ENCODE results near the gene CASP9. TPM values are rescaled to one million over a fixed set of nuclear protein-coding genes. Genes with fewer than 3 reads are reported as not detected.
"Not testable (repeated sequence)": the region's sequence is repeated elsewhere in the genome, so short reads cannot be mapped to it uniquely, and the experiment has no call there.

CASP9 gene
- total and polyA plus RNA-seq, 2 of the 13 experiments (the other 11 are each of a cell fraction or from before 2014, with no cell fraction given), result 8.5 to 11.5 TPM

DNA sequence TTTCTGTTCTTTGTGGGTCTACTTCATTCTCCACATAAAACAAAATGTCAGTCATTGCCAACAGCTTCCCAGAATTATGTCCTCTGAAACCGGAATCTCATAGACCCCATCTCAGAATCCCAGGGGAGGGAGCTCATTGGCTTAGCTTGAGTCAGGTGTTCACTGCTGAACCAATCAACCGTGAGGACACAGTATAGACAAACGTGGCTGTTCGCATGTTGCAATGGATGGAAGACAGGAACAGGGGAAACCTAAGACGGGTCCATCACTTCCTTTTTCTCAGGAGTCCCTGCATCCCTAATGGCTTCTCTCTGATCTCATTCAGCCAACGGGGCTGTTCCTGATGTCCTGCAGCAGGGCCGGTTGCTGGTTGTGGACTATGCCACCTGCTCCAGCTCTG lies 58.3 kb downstream of the CASP9 start:
- POLR2A ChIA-PET, result no interaction called here
- no peaks in the 10 kb centered on the region for H3K79me2 ChIP-seq (ENCODE audit: insufficient read depth, low read length)
- H3K4me1 ChIP-seq (ENCODE audit: insufficient read depth, low read length), result peaks cover 21% of the 10 kb centered on the region
- H2AFZ ChIP-seq (ENCODE audit: low read length), result no peak overlapping the region
- CTCF ChIA-PET (ENCODE audit: low intra/inter-chr PET ratio, low total read pairs), result no interaction called here
- peaks cover 0 to 5% of the 10 kb centered on the region in 2 experiments; a peak in 2 of 5 replicates for H3K27me3 ChIP-seq (ENCODE audit: control insufficient read depth in 1 of 2, insufficient read depth in 2 of 2, low read length in 2 of 2)
- 54% methylated on average over 5 of the region's 7 CpGs for WGBS (ENCODE audit: low lambda C conversion rate)
- no peak overlapping the region for H3K9ac ChIP-seq (ENCODE audit: insufficient read depth, low read depth, low read length)
- no peak overlapping the region for H3K4me2 ChIP-seq (ENCODE audit: low read depth, low read length)
- TF ChIP-seq GATAD2A (CRISPR knock-in tag; IDR thresholded peaks at IDR 0.05), result no peak
- TF ChIP-seq NFYC (CRISPR knock-in tag; IDR thresholded peaks at IDR 0.05), result 0 out of 2 replicates have a peak, but pooled peaks have one; percentile 21
- TF ChIP-seq ZBTB20 (CRISPR knock-in tag; IDR thresholded peaks at IDR 0.05; ENCODE audit: borderline replicate concordance, low read depth), result no peak
- no peaks in the 10 kb centered on the region for H3K9me3 ChIP-seq (ENCODE audit: low read length)
- DNase-seq (ENCODE audit: low spot score), result no peak
- intact Hi-C loops (cut with micrococcal nuclease; ENCODE audit: unreplicated experiment) (no loop called here), in situ Hi-C loops (cut with HindIII; ENCODE audit: extremely low pct_ligation_motif_present, low pct_unique_long_range_greater_than_20kb) (no loop called here)
- H3K27ac ChIP-seq (ENCODE audit: extremely low read length, insufficient read depth, low read length), result no peak overlapping the region
- ATAC-seq, result no peak
- H3K4me3 ChIP-seq (replicated peaks in 1 of 3; ENCODE audit: insufficient read depth in 1 of 3, low read depth in 2 of 3, low read length in 3 of 3), result no peak overlapping the region
- no peaks in the 10 kb centered on the region for H4K20me1 ChIP-seq (ENCODE audit: insufficient read depth, low read length)
- no TSS peak for BruUV-seq (replicated peaks)
- H3K36me3 ChIP-seq (replicated peaks in 1 of 2; ENCODE audit: control insufficient read depth in 1 of 2, insufficient read depth in 2 of 2, low read length in 2 of 2), result no peaks in the 10 kb centered on the region
- no peak for FAIRE-seq

- in situ Hi-C loops (cut with HindIII; ENCODE audit: extremely low pct_ligation_motif_present, low pct_unique_long_range_greater_than_20kb); CTCF ChIA-PET (ENCODE audit: low intra/inter-chr PET ratio, low total read pairs); H3K27me3 ChIP-seq (ENCODE audit: control insufficient read depth in 1 of 2, insufficient read depth in 2 of 2, low read length in 2 of 2); H3K79me2 ChIP-seq (ENCODE audit: insufficient read depth, low read length); H3K4me3 ChIP-seq (replicated peaks in 1 of 3; ENCODE audit: insufficient read depth in 1 of 3, low read depth in 2 of 3, low read length in 3 of 3); POLR2A ChIA-PET; ATAC-seq; H3K4me2 ChIP-seq (ENCODE audit: low read depth, low read length); H2AFZ ChIP-seq (ENCODE audit: low read length); H3K27ac ChIP-seq (ENCODE audit: extremely low read length, insufficient read depth, low read length); H3K9ac ChIP-seq (ENCODE audit: insufficient read depth, low read depth, low read length); H3K36me3 ChIP-seq (replicated peaks in 1 of 2; ENCODE audit: control insufficient read depth in 1 of 2, insufficient read depth in 2 of 2, low read length in 2 of 2); BruUV-seq (replicated peaks); H3K9me3 ChIP-seq (ENCODE audit: low read length); H4K20me1 ChIP-seq (ENCODE audit: insufficient read depth, low read length); intact Hi-C loops (cut with micrococcal nuclease; ENCODE audit: unreplicated experiment); DNase-seq (ENCODE audit: low spot score); FAIRE-seq: not testable (repeated sequence)
- 46% methylated on average over 5 of the region's 5 CpGs for WGBS (ENCODE audit: low lambda C conversion rate)
- peaks cover 21% of the 10 kb centered on the region for H3K4me1 ChIP-seq (ENCODE audit: insufficient read depth, low read length)
Observed at GRCh38 chr1:15463926-15464322, 60.1 kb downstream of the CASP9 start.

All from HepG2 (cell line).